ENCODE results near the gene CDC25C.

- TF ChIP-seq CTCF (IDR thresholded peaks at IDR 0.05) (no peak), POLR2AphosphoS5 (IDR thresholded peaks at IDR 0.05; ENCODE audit: low read depth, low read length) (no peak)
- TF ChIP-seq, protein P1, sequence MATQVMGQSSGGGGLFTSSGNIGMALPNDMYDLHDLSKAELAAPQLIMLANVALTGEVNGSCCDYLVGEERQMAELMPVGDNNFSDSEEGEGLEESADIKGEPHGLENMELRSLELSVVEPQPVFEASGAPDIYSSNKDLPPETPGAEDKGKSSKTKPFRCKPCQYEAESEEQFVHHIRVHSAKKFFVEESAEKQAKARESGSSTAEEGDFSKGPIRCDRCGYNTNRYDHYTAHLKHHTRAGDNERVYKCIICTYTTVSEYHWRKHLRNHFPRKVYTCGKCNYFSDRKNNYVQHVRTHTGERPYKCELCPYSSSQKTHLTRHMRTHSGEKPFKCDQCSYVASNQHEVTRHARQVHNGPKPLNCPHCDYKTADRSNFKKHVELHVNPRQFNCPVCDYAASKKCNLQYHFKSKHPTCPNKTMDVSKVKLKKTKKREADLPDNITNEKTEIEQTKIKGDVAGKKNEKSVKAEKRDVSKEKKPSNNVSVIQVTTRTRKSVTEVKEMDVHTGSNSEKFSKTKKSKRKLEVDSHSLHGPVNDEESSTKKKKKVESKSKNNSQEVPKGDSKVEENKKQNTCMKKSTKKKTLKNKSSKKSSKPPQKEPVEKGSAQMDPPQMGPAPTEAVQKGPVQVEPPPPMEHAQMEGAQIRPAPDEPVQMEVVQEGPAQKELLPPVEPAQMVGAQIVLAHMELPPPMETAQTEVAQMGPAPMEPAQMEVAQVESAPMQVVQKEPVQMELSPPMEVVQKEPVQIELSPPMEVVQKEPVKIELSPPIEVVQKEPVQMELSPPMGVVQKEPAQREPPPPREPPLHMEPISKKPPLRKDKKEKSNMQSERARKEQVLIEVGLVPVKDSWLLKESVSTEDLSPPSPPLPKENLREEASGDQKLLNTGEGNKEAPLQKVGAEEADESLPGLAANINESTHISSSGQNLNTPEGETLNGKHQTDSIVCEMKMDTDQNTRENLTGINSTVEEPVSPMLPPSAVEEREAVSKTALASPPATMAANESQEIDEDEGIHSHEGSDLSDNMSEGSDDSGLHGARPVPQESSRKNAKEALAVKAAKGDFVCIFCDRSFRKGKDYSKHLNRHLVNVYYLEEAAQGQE (IDR thresholded peaks at IDR 0.05; ENCODE audit: insufficient read depth in 1 of 2, low read depth in 2 of 2, low read length in 1 of 2): no peak
Observed at GRCh38 chr5:138349852-138350562, 18.4 kb upstream of the CDC25C start.
